Measurements from ENCODE around the gene OR2T1. TPM values are rescaled to one million over a fixed set of nuclear protein-coding genes. Genes with fewer than 3 reads are reported as not detected.

OR2T1 gene
- total and polyA plus RNA-seq, 2 of the 13 experiments (the other 11 are each of a cell fraction or from before 2014, with no cell fraction given): not detected

DNA sequence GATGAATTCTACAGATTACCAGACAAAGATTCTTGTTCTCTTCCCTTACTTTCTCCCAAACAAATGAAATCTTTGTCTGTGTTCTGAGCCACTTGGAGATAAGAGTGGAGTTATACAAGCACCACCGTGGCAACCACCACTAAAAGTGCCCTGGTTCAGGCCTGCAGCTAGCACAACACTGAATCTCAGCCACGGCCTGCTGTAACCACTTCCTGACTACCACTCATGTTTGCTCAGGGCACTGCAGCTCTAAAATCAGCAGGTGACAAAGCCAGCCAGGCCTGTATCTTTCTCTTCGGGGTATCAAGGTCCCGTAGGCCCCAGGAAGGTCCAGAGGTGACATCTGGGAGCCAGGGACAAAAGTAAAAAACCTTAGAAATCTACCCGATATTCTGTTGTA lies 30.5 kb upstream of the OR2T1 start (continued):
- TF ChIP-seq, protein P1, sequence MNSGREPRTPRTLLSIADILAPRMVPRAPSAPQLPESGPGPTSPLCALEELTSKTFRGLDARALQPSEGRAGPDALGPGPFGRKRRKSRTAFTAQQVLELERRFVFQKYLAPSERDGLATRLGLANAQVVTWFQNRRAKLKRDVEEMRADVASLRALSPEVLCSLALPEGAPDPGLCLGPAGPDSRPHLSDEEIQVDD (CRISPR knock-in tag; IDR thresholded peaks at IDR 0.05; ENCODE audit: borderline replicate concordance): no peak
- TF ChIP-seq ZNF562 (CRISPR knock-in tag; IDR thresholded peaks at IDR 0.05; ENCODE audit: borderline replicate concordance) (no peak), CBX1 (IDR thresholded peaks at IDR 0.05; ENCODE audit: low read depth) (no peak)

DNA sequence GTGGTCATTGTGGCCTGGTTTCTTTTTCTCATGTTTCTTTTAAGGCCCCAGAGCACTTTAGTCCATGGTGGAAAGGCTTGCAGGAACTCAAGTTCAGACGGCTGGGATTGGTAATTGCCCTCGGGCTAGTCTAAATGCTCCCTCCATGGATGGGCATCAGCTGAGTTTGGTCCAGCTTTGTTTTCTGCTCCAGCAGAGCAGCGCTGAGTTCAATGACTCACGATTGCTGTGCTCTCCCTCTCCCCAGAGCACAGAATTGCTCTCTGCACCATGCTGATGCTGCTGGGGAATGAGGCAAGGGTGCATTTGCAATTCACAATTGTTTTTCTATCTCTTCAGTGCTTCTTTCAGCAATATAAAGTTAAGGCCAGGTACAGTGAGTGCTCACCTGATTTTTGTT lies 29.1 kb upstream of the OR2T1 start:
- Histone ChIP-seq H3K9me3 (ENCODE audit: low read length) (peaks cover 41% of the 10 kb centered on the region), H3K27ac (ENCODE audit: extremely low read length, insufficient read depth, low read length) (no peak overlapping the region), H3K9ac (ENCODE audit: insufficient read depth, low read depth, low read length) (no peak overlapping the region), H3K27me3 (ENCODE audit: control insufficient read depth in 1 of 2, insufficient read depth in 2 of 2, low read length in 2 of 2) (no peaks in the 10 kb centered on the region), H3K4me1 (ENCODE audit: insufficient read depth, low read length) (no peaks in the 10 kb centered on the region), H3K36me3 (replicated peaks in 1 of 2; ENCODE audit: control insufficient read depth in 1 of 2, insufficient read depth in 2 of 2, low read length in 2 of 2) (no peaks in the 10 kb centered on the region), H3K79me2 (ENCODE audit: insufficient read depth, low read length) (no peaks in the 10 kb centered on the region), H2AFZ (ENCODE audit: low read length) (no peak overlapping the region), H3K4me3 (replicated peaks in 1 of 3; ENCODE audit: insufficient read depth in 1 of 3, low read depth in 2 of 3, low read length in 3 of 3) (no peak overlapping the region), H4K20me1 (ENCODE audit: insufficient read depth, low read length) (no peaks in the 10 kb centered on the region), H3K4me2 (ENCODE audit: low read depth, low read length) (no peak overlapping the region)
- WGBS (ENCODE audit: low lambda C conversion rate): 0% methylated on average over 2 of the region's 4 CpGs
- TF ChIP-seq ZNF180 (CRISPR knock-in tag; IDR thresholded peaks at IDR 0.05; ENCODE audit: borderline replicate concordance, low read depth): no peak
- TF ChIP-seq, protein P2, sequence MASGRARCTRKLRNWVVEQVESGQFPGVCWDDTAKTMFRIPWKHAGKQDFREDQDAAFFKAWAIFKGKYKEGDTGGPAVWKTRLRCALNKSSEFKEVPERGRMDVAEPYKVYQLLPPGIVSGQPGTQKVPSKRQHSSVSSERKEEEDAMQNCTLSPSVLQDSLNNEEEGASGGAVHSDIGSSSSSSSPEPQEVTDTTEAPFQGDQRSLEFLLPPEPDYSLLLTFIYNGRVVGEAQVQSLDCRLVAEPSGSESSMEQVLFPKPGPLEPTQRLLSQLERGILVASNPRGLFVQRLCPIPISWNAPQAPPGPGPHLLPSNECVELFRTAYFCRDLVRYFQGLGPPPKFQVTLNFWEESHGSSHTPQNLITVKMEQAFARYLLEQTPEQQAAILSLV (CRISPR knock-in tag; IDR thresholded peaks at IDR 0.05; ENCODE audit: borderline replicate concordance): no peak
- in situ Hi-C loops (cut with HindIII; ENCODE audit: extremely low pct_ligation_motif_present, low pct_unique_long_range_greater_than_20kb) (no loop called here), intact Hi-C loops (cut with micrococcal nuclease; ENCODE audit: unreplicated experiment) (no loop called here)
- no peak for ATAC-seq
- DNase-seq (ENCODE audit: low spot score): no peak
- no peak for FAIRE-seq
- BruUV-seq (replicated peaks): no TSS peak
- ChIA-PET POLR2A (no interaction called here), CTCF (ENCODE audit: low intra/inter-chr PET ratio, low total read pairs) (no interaction called here)

DNA sequence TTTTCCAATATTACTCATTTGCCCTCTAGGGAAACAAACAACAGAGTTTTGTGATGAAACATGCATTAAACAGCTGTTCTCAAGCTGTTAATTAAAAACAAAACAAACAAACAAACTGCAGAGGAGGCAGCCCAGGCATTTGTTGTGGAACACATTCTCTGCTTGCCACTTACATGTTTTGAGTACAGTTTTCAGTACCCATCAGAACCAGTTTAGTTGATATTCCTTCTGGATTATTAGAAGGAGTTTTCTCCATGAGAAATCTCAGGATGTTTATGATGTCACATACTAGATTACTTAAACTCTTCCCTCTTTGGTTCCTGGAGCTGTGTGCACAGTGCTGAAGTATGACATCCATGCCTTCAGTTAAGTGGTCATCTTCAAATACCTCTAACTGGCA lies 27.4 kb upstream of the OR2T1 start, which contains the start of gene OR2T6:
TSS of gene OR2T6 (plus strand) at position 301 of the 400 bp plus-strand sequence. CDS start 11,863 bp downstream, outside the sequence.
- Histone ChIP-seq H3K36me3 (replicated peaks in 1 of 2; ENCODE audit: control insufficient read depth in 1 of 2, insufficient read depth in 2 of 2, low read length in 2 of 2) (no peaks in the 10 kb centered on the region), H3K27me3 (ENCODE audit: control insufficient read depth in 1 of 2, insufficient read depth in 2 of 2, low read length in 2 of 2) (no peaks in the 10 kb centered on the region), H4K20me1 (ENCODE audit: insufficient read depth, low read length) (no peaks in the 10 kb centered on the region), H3K4me2 (ENCODE audit: low read depth, low read length) (no peak within 1 kb of the TSS), H3K27ac (ENCODE audit: extremely low read length, insufficient read depth, low read length) (no peak within 1 kb of the TSS), H3K9me3 (ENCODE audit: low read length) (peaks cover 41% of the 10 kb centered on the region), H3K4me1 (ENCODE audit: insufficient read depth, low read length) (no peaks in the 10 kb centered on the region), H3K9ac (ENCODE audit: insufficient read depth, low read depth, low read length) (no peak within 1 kb of the TSS), H3K79me2 (ENCODE audit: insufficient read depth, low read length) (no peaks in the 10 kb centered on the region), H3K4me3 (replicated peaks in 1 of 3; ENCODE audit: insufficient read depth in 1 of 3, low read depth in 2 of 3, low read length in 3 of 3) (no peak within 1 kb of the TSS), H2AFZ (ENCODE audit: low read length) (no peak within 1 kb of the TSS)
- ATAC-seq (no peak), DNase-seq (ENCODE audit: low spot score) (no peak), FAIRE-seq (no peak)
- POLR2A ChIA-PET: no interaction called here
- in situ Hi-C loops (cut with HindIII; ENCODE audit: extremely low pct_ligation_motif_present, low pct_unique_long_range_greater_than_20kb) (no loop called here), intact Hi-C loops (cut with micrococcal nuclease; ENCODE audit: unreplicated experiment) (no loop called here)
- BruUV-seq (replicated peaks): no TSS peak
- CTCF ChIA-PET (ENCODE audit: low intra/inter-chr PET ratio, low total read pairs): no interaction called here
- TF ChIP-seq, protein P3, sequence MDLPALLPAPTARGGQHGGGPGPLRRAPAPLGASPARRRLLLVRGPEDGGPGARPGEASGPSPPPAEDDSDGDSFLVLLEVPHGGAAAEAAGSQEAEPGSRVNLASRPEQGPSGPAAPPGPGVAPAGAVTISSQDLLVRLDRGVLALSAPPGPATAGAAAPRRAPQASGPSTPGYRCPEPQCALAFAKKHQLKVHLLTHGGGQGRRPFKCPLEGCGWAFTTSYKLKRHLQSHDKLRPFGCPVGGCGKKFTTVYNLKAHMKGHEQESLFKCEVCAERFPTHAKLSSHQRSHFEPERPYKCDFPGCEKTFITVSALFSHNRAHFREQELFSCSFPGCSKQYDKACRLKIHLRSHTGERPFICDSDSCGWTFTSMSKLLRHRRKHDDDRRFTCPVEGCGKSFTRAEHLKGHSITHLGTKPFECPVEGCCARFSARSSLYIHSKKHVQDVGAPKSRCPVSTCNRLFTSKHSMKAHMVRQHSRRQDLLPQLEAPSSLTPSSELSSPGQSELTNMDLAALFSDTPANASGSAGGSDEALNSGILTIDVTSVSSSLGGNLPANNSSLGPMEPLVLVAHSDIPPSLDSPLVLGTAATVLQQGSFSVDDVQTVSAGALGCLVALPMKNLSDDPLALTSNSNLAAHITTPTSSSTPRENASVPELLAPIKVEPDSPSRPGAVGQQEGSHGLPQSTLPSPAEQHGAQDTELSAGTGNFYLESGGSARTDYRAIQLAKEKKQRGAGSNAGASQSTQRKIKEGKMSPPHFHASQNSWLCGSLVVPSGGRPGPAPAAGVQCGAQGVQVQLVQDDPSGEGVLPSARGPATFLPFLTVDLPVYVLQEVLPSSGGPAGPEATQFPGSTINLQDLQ (CRISPR knock-in tag; IDR thresholded peaks at IDR 0.05): no peak
- TF ChIP-seq, protein P4, sequence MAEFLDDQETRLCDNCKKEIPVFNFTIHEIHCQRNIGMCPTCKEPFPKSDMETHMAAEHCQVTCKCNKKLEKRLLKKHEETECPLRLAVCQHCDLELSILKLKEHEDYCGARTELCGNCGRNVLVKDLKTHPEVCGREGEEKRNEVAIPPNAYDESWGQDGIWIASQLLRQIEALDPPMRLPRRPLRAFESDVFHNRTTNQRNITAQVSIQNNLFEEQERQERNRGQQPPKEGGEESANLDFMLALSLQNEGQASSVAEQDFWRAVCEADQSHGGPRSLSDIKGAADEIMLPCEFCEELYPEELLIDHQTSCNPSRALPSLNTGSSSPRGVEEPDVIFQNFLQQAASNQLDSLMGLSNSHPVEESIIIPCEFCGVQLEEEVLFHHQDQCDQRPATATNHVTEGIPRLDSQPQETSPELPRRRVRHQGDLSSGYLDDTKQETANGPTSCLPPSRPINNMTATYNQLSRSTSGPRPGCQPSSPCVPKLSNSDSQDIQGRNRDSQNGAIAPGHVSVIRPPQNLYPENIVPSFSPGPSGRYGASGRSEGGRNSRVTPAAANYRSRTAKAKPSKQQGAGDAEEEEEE (CRISPR knock-in tag; IDR thresholded peaks at IDR 0.05; ENCODE audit: borderline replicate concordance): no peak
- no peak for TF ChIP-seq GFI1 (CRISPR knock-in tag; IDR thresholded peaks at IDR 0.05; ENCODE audit: borderline replicate concordance)
- no peak for TF ChIP-seq ZNF263 (CRISPR knock-in tag; IDR thresholded peaks at IDR 0.05)
- no peak for TF ChIP-seq ZKSCAN5 (CRISPR knock-in tag; IDR thresholded peaks at IDR 0.05)
